IMR-90 (cell line): Measurements from ENCODE around the gene NFKB1.

Source experiments
- BHLHE40 ChIP-seq: fragments of 150-350 bp; IDR thresholded peaks from 2 replicates; pipeline ENCODE4 v1.6.1; 2016; ENCODE audit warnings: mild to moderate bottlenecking, low read depth, low read length
- CTCF ChIP-seq: conservative IDR thresholded peaks from 2 replicates; pipeline ENCODE4 v1.5.1; 2012; ENCODE audit warnings: mild to moderate bottlenecking, low read depth, low read length, improper control_type of control experiment
- MAZ ChIP-seq: IDR thresholded peaks from 2 replicates; pipeline ENCODE4 v1.6.1; 2012; ENCODE audit warnings: low read depth, mild to moderate bottlenecking, low read length, improper control_type of control experiment, moderate library complexity, borderline replicate concordance
- RAD21 ChIP-seq: IDR thresholded peaks from 2 replicates; pipeline ENCODE4 v1.6.1; 2012; ENCODE audit warnings: low read length, improper control_type of control experiment
- RFX5 ChIP-seq: IDR thresholded peaks from 2 replicates; pipeline ENCODE4 v1.8.0; 2012; ENCODE audit warnings: low read depth, mild to moderate bottlenecking, low read length, moderate library complexity
- USF2 ChIP-seq: fragments of 150-350 bp; IDR thresholded peaks from 2 replicates; pipeline ENCODE4 v1.6.1; 2017; ENCODE audit warnings: mild to moderate bottlenecking, antibody characterized with exemption, low read length, low read depth

- TF ChIP-seq CTCF (no peak), RAD21 (no peak), BHLHE40 (no peak), USF2 (no peak), MAZ (no peak), RFX5 (no peak)
Observed at GRCh38 chr4:102533348-102533747, 32.2 kb downstream of the NFKB1 start.
